Progenitor cell of endocrine pancreas (in vitro differentiated cells): Measurements from ENCODE around the gene AMPD1. TPM values are rescaled to one million over a fixed set of nuclear protein-coding genes. Genes with fewer than 3 reads are reported as not detected.

Experiments used
- DNase-seq: peaks from one replicate; pipeline ENCODE4 v3.0.0; 2021; ENCODE audit warnings: low spot score; ENCODE audit not compliant: unreplicated experiment
- H3K27ac Mint-ChIP-seq: 2 replicates; pipeline ENCODE4 v1.8.0; 2021; ENCODE audit warnings: mild to moderate bottlenecking, moderate library complexity, mixed read lengths
- H3K27me3 Mint-ChIP-seq: 2 replicates; pipeline ENCODE4 v1.8.0; 2021; ENCODE audit warnings: mixed read lengths
- H3K36me3 Mint-ChIP-seq: 2 replicates; pipeline ENCODE4 v1.8.0; 2022; ENCODE audit warnings: mixed read lengths; ENCODE audit not compliant: insufficient read depth
- H3K4me1 Mint-ChIP-seq: 2 replicates; pipeline ENCODE4 v1.8.0; 2021; ENCODE audit warnings: low read depth, mixed read lengths
- H3K4me3 Mint-ChIP-seq: 2 replicates; pipeline ENCODE4 v1.8.0; 2021; ENCODE audit warnings: low read depth, mild to moderate bottlenecking, moderate library complexity, mixed read lengths
- H3K9me3 Mint-ChIP-seq: 2 replicates; pipeline ENCODE4 v1.8.0; 2021; ENCODE audit warnings: low read depth, mixed read lengths
- total RNA-seq: library from RNA; stranded (reverse); gene quantifications from 2 replicates; pipeline ENCODE4 v1.2.1, GENCODE V29; 2021
- TF ChIP-seq, protein P1 (sequence below): fragments of 200-600 bp; sonication (generic); IDR thresholded peaks from one replicate; pipeline ENCODE4 v1.5.0; 2021; ENCODE audit warnings: antibody characterized with exemption, mild to moderate bottlenecking; ENCODE audit not compliant: unreplicated experiment

The AMPD1 gene
- total RNA-seq, 1 donor from 2014 or later = not detected

DNA sequence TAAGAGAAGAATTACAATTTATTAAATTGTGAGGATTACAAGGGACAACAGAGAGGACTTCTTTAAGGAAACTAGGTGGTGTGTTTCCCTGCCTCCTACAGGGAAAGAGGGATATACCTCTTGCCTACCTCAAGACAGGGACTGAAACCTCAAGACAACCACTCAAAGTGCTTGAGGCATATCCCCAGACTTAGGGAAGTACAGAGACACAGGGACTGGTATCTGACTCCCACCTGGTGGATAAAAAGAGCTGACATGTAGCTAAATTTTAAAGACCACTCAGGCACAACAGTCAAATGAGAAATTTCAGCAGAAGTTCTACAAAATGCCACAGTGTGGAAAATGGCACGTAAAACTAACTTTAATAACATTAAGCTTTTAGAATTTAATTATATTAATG lies 46.8 kb downstream of the AMPD1 start:
- Mint-ChIP-seq H3K27me3 (no peaks in the 10 kb centered on the region), H3K27ac (no peak overlapping the region), H3K4me1 (peaks cover 3% of the 10 kb centered on the region), H3K36me3 (no peaks in the 10 kb centered on the region), H3K4me3 (no peak overlapping the region), H3K9me3 (no peaks in the 10 kb centered on the region)
- no peak for DNase-seq
- TF ChIP-seq, protein P1, sequence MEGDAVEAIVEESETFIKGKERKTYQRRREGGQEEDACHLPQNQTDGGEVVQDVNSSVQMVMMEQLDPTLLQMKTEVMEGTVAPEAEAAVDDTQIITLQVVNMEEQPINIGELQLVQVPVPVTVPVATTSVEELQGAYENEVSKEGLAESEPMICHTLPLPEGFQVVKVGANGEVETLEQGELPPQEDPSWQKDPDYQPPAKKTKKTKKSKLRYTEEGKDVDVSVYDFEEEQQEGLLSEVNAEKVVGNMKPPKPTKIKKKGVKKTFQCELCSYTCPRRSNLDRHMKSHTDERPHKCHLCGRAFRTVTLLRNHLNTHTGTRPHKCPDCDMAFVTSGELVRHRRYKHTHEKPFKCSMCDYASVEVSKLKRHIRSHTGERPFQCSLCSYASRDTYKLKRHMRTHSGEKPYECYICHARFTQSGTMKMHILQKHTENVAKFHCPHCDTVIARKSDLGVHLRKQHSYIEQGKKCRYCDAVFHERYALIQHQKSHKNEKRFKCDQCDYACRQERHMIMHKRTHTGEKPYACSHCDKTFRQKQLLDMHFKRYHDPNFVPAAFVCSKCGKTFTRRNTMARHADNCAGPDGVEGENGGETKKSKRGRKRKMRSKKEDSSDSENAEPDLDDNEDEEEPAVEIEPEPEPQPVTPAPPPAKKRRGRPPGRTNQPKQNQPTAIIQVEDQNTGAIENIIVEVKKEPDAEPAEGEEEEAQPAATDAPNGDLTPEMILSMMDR = no peak

DNA sequence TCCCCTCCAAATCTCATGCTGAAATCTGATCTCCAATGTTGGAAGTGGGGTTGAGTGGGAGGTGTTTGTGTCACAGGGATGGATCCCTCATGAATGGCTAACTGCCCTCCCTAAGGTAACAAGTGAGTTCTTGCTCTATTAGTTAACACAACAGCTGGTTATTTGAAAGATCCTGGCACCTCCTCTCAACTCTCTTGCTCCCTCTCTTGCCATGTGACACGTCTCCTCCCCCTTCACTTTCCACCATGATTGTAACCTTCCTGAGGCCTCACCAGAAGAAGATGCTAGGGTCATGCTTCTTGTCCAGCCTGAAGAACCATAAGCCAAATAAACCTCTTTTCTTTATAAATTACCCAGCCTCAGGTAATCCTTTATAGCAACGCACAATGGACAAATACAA lies 54.0 kb downstream of the AMPD1 start:
- H3K4me1 Mint-ChIP-seq = peaks cover 10% of the 10 kb centered on the region
- TF ChIP-seq, protein P1 = no peak
- H3K36me3 Mint-ChIP-seq = peaks cover 1% of the 10 kb centered on the region
- no peaks in the 10 kb centered on the region for H3K27me3 Mint-ChIP-seq
- H3K27ac Mint-ChIP-seq = no peak overlapping the region
- no peaks in the 10 kb centered on the region for H3K9me3 Mint-ChIP-seq
- H3K4me3 Mint-ChIP-seq = no peak overlapping the region
- DNase-seq = no peak

DNA sequence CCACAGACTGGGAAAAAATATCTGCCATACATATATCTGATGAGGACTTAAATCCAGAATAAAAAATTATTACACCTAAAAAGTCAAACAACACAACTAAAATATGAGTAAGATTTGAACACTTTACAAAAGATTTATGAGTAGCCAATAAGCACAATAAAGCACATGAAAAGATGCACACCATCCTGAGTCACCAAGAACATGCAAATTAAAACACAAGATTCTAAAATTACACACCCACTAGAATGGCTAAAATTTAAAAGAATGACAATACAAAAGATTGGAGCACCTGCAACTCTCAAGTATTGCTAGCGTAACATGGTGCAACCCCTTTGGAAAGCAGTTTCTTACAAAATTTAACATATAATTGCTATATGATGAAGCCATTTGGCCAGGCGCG lies 56.4 kb downstream of the AMPD1 start:
- H3K9me3 Mint-ChIP-seq = no peaks in the 10 kb centered on the region
- no peak for DNase-seq
- no peaks in the 10 kb centered on the region for H3K27me3 Mint-ChIP-seq
- H3K4me1 Mint-ChIP-seq = peaks cover 9% of the 10 kb centered on the region
- H3K27ac Mint-ChIP-seq = no peak overlapping the region
- no peak overlapping the region for H3K4me3 Mint-ChIP-seq
- TF ChIP-seq, protein P1 = no peak
- H3K36me3 Mint-ChIP-seq = peaks cover 1% of the 10 kb centered on the region

DNA sequence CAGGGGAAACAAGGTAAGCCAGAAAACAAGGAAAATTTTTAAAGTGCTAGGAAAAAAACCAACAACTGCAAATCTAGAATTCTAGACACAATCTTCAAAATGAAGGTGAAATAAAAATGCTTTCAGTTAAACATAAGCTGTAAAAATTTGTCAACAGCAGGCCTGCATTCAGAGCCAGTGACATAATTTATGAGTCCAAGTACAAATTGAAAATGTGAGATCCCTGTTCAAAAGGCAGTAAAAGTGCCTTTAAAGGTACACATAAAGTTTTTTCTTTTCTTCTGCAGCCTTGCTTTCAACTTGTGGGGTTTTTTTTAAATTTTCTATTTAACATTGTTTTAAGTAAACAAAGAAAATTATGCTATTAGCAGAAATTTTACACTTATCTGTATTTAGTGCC lies 62.9 kb downstream of the AMPD1 start:
- no peaks in the 10 kb centered on the region for H3K36me3 Mint-ChIP-seq
- DNase-seq = no peak
- no peaks in the 10 kb centered on the region for H3K4me1 Mint-ChIP-seq
- H3K4me3 Mint-ChIP-seq = no peak overlapping the region
- H3K27me3 Mint-ChIP-seq = no peaks in the 10 kb centered on the region
- no peaks in the 10 kb centered on the region for H3K9me3 Mint-ChIP-seq
- no peak overlapping the region for H3K27ac Mint-ChIP-seq
- TF ChIP-seq, protein P1 = no peak

DNA sequence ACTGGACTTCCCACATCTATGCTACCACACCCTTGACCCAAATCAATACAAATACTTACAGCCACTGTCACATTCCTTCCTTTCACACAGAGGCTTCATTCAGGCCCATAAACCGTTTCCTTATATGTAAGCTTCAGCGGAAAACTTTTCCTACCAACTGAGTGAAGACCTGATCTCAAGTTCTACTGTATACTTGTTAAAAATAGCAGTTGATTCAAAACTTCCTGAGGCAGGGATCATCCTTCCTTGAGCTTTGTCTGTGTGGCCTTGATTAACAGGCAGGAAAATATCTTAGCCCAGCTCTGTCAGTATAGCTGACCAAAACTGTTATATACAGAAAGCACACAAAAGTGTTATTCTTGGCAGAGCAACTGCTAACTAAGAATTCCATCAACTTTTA lies 68.2 kb downstream of the AMPD1 start:
- Mint-ChIP-seq H3K4me1 (peaks cover 2% of the 10 kb centered on the region), H3K27me3 (no peaks in the 10 kb centered on the region), H3K9me3 (no peaks in the 10 kb centered on the region), H3K27ac (no peak overlapping the region), H3K36me3 (no peaks in the 10 kb centered on the region), H3K4me3 (no peak overlapping the region)
- TF ChIP-seq, protein P1 = no peak
- DNase-seq = no peak
